Testis (tissue), 2 donors: Measurements from ENCODE around the gene PAWR.

Source experiments
- POLR2A ChIP-seq: fragments of 450-650 bp; IDR thresholded peaks from one replicate; pipeline ENCODE4 v1.6.1; 2017; ENCODE audit warnings: antibody characterized with exemption, mild to moderate bottlenecking, moderate library complexity
- TF ChIP-seq, protein P1 (sequence below), 3 experiments: fragments of 450-650 bp in 2 of 3; fragments of 200-600 bp in 1 of 3; sonication (generic) in 1 of 3; IDR thresholded peaks; one replicate each; pipeline ENCODE4 v1.5.1; 2016 to 2019; ENCODE audit warnings: antibody characterized with exemption in 3 of 3, mild to moderate bottlenecking in 2 of 3, moderate library complexity in 1 of 3

DNA sequence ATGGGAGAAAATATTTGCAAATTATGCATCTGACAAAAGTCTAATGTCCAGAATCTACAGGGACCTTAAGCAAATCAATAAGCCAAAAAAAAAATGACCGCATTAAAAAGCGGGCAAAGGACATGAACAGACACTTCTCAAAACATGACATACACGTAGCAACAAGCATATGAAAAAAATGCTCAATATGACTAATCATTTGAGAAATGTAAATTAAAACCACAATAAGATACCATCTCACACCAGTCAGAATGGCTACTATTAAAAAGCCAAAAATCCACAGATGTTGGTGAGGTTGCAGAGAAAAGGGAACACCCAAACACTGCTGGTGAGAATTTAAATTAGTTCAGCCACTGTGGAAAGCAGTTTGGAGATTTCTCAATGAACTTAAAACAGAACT lies 16.1 kb downstream of the PAWR start:
- TF ChIP-seq, protein P1, sequence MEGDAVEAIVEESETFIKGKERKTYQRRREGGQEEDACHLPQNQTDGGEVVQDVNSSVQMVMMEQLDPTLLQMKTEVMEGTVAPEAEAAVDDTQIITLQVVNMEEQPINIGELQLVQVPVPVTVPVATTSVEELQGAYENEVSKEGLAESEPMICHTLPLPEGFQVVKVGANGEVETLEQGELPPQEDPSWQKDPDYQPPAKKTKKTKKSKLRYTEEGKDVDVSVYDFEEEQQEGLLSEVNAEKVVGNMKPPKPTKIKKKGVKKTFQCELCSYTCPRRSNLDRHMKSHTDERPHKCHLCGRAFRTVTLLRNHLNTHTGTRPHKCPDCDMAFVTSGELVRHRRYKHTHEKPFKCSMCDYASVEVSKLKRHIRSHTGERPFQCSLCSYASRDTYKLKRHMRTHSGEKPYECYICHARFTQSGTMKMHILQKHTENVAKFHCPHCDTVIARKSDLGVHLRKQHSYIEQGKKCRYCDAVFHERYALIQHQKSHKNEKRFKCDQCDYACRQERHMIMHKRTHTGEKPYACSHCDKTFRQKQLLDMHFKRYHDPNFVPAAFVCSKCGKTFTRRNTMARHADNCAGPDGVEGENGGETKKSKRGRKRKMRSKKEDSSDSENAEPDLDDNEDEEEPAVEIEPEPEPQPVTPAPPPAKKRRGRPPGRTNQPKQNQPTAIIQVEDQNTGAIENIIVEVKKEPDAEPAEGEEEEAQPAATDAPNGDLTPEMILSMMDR (IDR thresholded peaks at IDR 0.05), result no peak
- TF ChIP-seq POLR2A, result no peak
